H1 (cell line): ENCODE measurements around the gene ITGB5. TPM values are rescaled to one million over a fixed set of nuclear protein-coding genes. Genes with fewer than 3 reads are reported as not detected.

Source experiments
- CTCF ChIA-PET: fragments of 300-600 bp; sonication (Branson Sonifier 250); formaldehyde crosslinking; loops from one replicate; lab custom pipeline; 2021; ENCODE audit not compliant: partially characterized antibody; lab: Charles Lee
- POLR2A ChIA-PET: fragments of 300-600 bp; sonication (Branson Sonifier 250); formaldehyde crosslinking; loops from one replicate; lab custom pipeline; 2021; ENCODE audit warnings: inconsistent platforms; ENCODE audit not compliant: partially characterized antibody; lab: Charles Lee
- DNase-seq, 2 experiments: peaks; one replicate each; pipeline versions ENCODE4 v3.0.0 to v3.0.0-alpha.2; 2010 to 2022; ENCODE audit warnings: low spot score in 2 of 2, low read depth in 1 of 2, mixed read lengths in 1 of 2
- FAIRE-seq: peaks from 2 replicates; lab custom pipeline; 2011; peaks lifted over from hg19 to GRCh38; lab: Jason Lieb, UNC
- H2AFZ ChIP-seq: 2 replicates; pipeline ENCODE4 v1.8.1; 2012; ENCODE audit warnings: low read length, inconsistent platforms
- H2AK5ac ChIP-seq: 2 replicates; pipeline ENCODE4 v1.6.1; 2013; ENCODE audit warnings: low read depth, low read length
- H2BK120ac ChIP-seq: replicated peaks from 2 replicates; pipeline ENCODE3; 2013; ENCODE audit warnings: low read depth, low read length, inconsistent platforms
- H2BK12ac ChIP-seq: 2 replicates; pipeline ENCODE4 v1.6.1; 2013; ENCODE audit warnings: low read depth, low read length
- H2BK15ac ChIP-seq: 2 replicates; pipeline ENCODE4 v1.6.1; 2013; ENCODE audit warnings: low read length
- H2BK20ac ChIP-seq: 2 replicates; pipeline ENCODE4 v1.6.1; 2013; ENCODE audit warnings: low read length
- H2BK5ac ChIP-seq: 2 replicates; pipeline ENCODE4 v1.6.1; 2013; ENCODE audit warnings: low read depth, low read length
- H3K14ac ChIP-seq: 2 replicates; pipeline ENCODE4 v1.6.1; 2013; ENCODE audit warnings: inconsistent platforms; ENCODE audit not compliant: insufficient read length
- H3K18ac ChIP-seq: 2 replicates; pipeline ENCODE4 v1.6.1; 2013; ENCODE audit warnings: low read length; ENCODE audit errors: extremely low read depth
- H3K23ac ChIP-seq: 2 replicates; pipeline ENCODE4 v1.6.1; 2013; ENCODE audit warnings: inconsistent platforms; ENCODE audit not compliant: insufficient read length
- H3K23me2 ChIP-seq: 2 replicates; pipeline ENCODE4 v1.6.1; 2013; ENCODE audit warnings: low read depth, low read length
- H3K27ac ChIP-seq: 2 replicates; pipeline ENCODE4 v1.6.1; 2011; ENCODE audit warnings: low read depth, low read length, inconsistent platforms
- H3K27me3 ChIP-seq, 4 experiments: replicated peaks in 1 of 4; 1 replicate in 1 of 4; 2 replicates in 3 of 4; pipeline versions ENCODE4 v1.6.1 to v1.8.1; 2011 to 2013; ENCODE audit warnings: low read length in 3 of 4, mild to moderate bottlenecking in 3 of 4, inconsistent platforms in 2 of 4, mixed read lengths in 2 of 4, moderate library complexity in 1 of 4; ENCODE audit not compliant: control insufficient read depth in 3 of 4, insufficient read depth in 3 of 4; ENCODE audit errors: extremely low read depth in 1 of 4
- H3K36me3 ChIP-seq, 4 experiments: 2 replicates each; pipeline versions ENCODE4 v1.6.1 to v1.8.1; 2011 to 2013; ENCODE audit warnings: mild to moderate bottlenecking in 4 of 4, low read length in 3 of 4, moderate library complexity in 2 of 4, control low read depth in 1 of 4, inconsistent platforms in 1 of 4; ENCODE audit not compliant: insufficient read depth in 4 of 4, control insufficient read depth in 2 of 4
- H3K4ac ChIP-seq: replicated peaks from 2 replicates; pipeline ENCODE3; 2013; ENCODE audit warnings: low read length, low read depth, mixed read lengths, inconsistent platforms; ENCODE audit not compliant: insufficient read length
- H3K4me1 ChIP-seq, 4 experiments: replicated peaks in 1 of 4; 1 replicate in 1 of 4; 2 replicates in 3 of 4; pipeline versions ENCODE4 v1.6.1 to v1.8.1; 2011 to 2013; ENCODE audit warnings: low read length in 3 of 4, inconsistent platforms in 2 of 4, mixed read lengths in 1 of 4; ENCODE audit not compliant: insufficient read depth in 4 of 4, control insufficient read depth in 3 of 4
- H3K4me2 ChIP-seq, 2 experiments: 2 replicates each; pipeline versions ENCODE4 v1.6.1 to v1.8.1; 2011 to 2013; ENCODE audit warnings: low read depth in 2 of 2, low read length in 2 of 2, control low read depth in 1 of 2, inconsistent platforms in 1 of 2, mild to moderate bottlenecking in 1 of 2; ENCODE audit not compliant: insufficient read depth in 1 of 2
- H3K4me3 ChIP-seq, 4 experiments: fragments of 200-600, 300-600 bp in 1 of 4; sonication (generic), shearing (Covaris generic), sonication (Bioruptor Twin) in 1 of 4; 2 replicates each; pipeline versions ENCODE4 v1.5.1 to v1.8.1; 2011 to 2016; ENCODE audit warnings: low read length in 4 of 4, low read depth in 3 of 4, control low read depth in 2 of 4, inconsistent platforms in 2 of 4, mild to moderate bottlenecking in 2 of 4, mixed read lengths in 1 of 4, moderate library complexity in 1 of 4; ENCODE audit not compliant: insufficient read depth in 2 of 4; ENCODE audit errors: extremely low read depth in 1 of 4
- H3K56ac ChIP-seq: replicated peaks from 2 replicates; pipeline ENCODE3; 2013; ENCODE audit warnings: low read depth, mild to moderate bottlenecking, mixed read lengths, low read length, inconsistent platforms; ENCODE audit not compliant: insufficient read length
- H3K79me1 ChIP-seq: 2 replicates; pipeline ENCODE4 v1.6.1; 2013; ENCODE audit warnings: low read depth, low read length, control low read depth
- H3K79me2 ChIP-seq, 2 experiments: 2 replicates each; pipeline versions ENCODE4 v1.6.1 to v1.8.1; 2012 to 2013; ENCODE audit warnings: low read length in 2 of 2, mild to moderate bottlenecking in 2 of 2, inconsistent platforms in 1 of 2; ENCODE audit not compliant: insufficient read depth in 2 of 2, control insufficient read depth in 1 of 2
- H3K9ac ChIP-seq, 4 experiments: replicated peaks in 1 of 4; 1 replicate in 1 of 4; 2 replicates in 3 of 4; pipeline versions ENCODE4 v1.6.1 to v1.8.1; 2011 to 2013; ENCODE audit warnings: low read depth in 3 of 4, low read length in 3 of 4, control low read depth in 2 of 4, mild to moderate bottlenecking in 2 of 4, moderate library complexity in 2 of 4, inconsistent platforms in 1 of 4; ENCODE audit errors: extremely low read depth in 1 of 4
- H3K9me3 ChIP-seq, 2 experiments: 2 replicates each; pipeline versions ENCODE4 v1.6.1 to v1.8.1; 2012 to 2013; ENCODE audit warnings: mild to moderate bottlenecking in 2 of 2, moderate library complexity in 2 of 2, control low read depth in 1 of 2, inconsistent platforms in 1 of 2, low read depth in 1 of 2, low read length in 1 of 2, mixed read lengths in 1 of 2; ENCODE audit not compliant: insufficient read depth in 2 of 2
- H4K20me1 ChIP-seq, 2 experiments: replicated peaks in 1 of 2; 2 replicates each; pipeline versions ENCODE3 to v1.8.1; 2011 to 2013; ENCODE audit warnings: inconsistent platforms in 2 of 2, low read length in 2 of 2, mild to moderate bottlenecking in 1 of 2; ENCODE audit not compliant: insufficient read depth in 2 of 2, control insufficient read depth in 1 of 2
- H4K5ac ChIP-seq: 2 replicates; pipeline ENCODE4 v1.6.1; 2013; ENCODE audit warnings: low read length, low read depth, mixed read lengths, inconsistent platforms; ENCODE audit not compliant: insufficient read length
- H4K8ac ChIP-seq: 2 replicates; pipeline ENCODE4 v1.8.0; 2013; ENCODE audit warnings: mild to moderate bottlenecking, moderate library complexity, low read length, inconsistent platforms; ENCODE audit not compliant: insufficient read depth; ENCODE audit errors: extremely low read depth
- H4K91ac ChIP-seq: replicated peaks from 2 replicates; pipeline ENCODE3; 2013; ENCODE audit warnings: low read length, mixed read lengths, inconsistent platforms; ENCODE audit not compliant: insufficient read length
- KDM1A ChIP-seq: fragments of 200-600, 300-600 bp; sonication (generic); IDR thresholded peaks from 2 replicates; pipeline ENCODE4 v1.7.1; 2016; ENCODE audit warnings: mild to moderate bottlenecking, low read length, borderline replicate concordance
- NANOG ChIP-seq: IDR thresholded peaks from 2 replicates; pipeline ENCODE4 v1.6.1; 2011; ENCODE audit warnings: low read length, low read depth, mild to moderate bottlenecking, inconsistent platforms; ENCODE audit not compliant: insufficient read depth, poor library complexity, severe bottlenecking
- WGBS, 2 experiments: shearing (Covaris generic) in 1 of 2; methylation state at CpG; one replicate each; pipeline versions ENCODE4 v1.1.6 to v1.1.7; 2013 to 2015; ENCODE audit warnings: low lambda C conversion rate in 2 of 2, mixed read lengths in 2 of 2, inconsistent platforms in 1 of 2, low coverage in 1 of 2, missing lambda C conversion rate in 1 of 2; ENCODE audit not compliant: insufficient replicate concordance in 2 of 2, insufficient coverage in 1 of 2, insufficient read length in 1 of 2; ENCODE audit errors: extremely low coverage in 1 of 2, missing lambda C conversion rate in 1 of 2; 5-methylcytosine and 5-hydroxymethylcytosine counted together
- polyA plus RNA-seq, 7 experiments: library from polyadenylated mRNA; depleted of rRNA in 3 of 7; stranded (reverse) in 5 of 7; unstranded in 2 of 7; fragments of >200 nt in 5 of 7; fragments of 200-250 nt in 2 of 7; gene quantifications; 1 replicate in 5 of 7; 2 replicates in 1 of 7; 4 replicates in 1 of 7; pipeline versions ENCODE4 v1.2.1 to v1.2.3, GENCODE V29; 2011 to 2013; ENCODE audit warnings: missing spikeins in 2 of 7, mixed read lengths in 2 of 7
- total RNA-seq: library from RNA; stranded (reverse); fragmentation: NEBNext Ultra II Directional; extraction: Animal tissue kit (Norgen Biotek cat#: 25700); gene quantifications from 2 replicates; pipeline ENCODE4 v1.2.1, GENCODE V29; 2021

Gene ITGB5
- total and polyA plus RNA-seq, 2 of the 8 experiments (the other 6 are each of a cell fraction or from before 2014, with no cell fraction given): 101 to 268 TPM

DNA sequence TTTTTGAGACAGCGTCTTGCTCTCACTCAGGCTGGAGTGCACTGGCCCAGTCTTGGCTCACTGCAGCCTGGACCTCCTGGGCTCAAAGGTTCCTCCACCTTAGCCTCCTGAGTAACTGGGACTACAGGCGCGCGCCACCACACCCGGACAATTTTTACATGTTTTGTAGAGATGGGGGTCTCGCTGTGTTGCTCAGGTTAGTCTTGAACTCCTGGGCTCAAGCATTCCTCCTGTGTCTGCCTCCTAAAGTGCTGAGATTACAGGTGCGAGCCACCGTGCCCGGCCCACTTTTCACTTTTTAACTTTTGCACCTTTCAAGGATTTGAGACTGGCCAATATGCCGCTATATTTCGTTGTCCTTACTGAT, 750 bp upstream of the ITGB5 start:
- Histone ChIP-seq H3K79me1 (no peaks in the 10 kb centered on the region), H4K5ac (no peak overlapping the region), H4K20me1 (no peaks in the 10 kb centered on the region), H3K27ac (no peak overlapping the region; the same call in 1 of the 2 replicates), H3K4me2 (peak overlapping the region; percentile 81 to 93), H3K4ac (no peak overlapping the region), H2BK12ac (peak overlapping the region; percentile 99; the same call in 1 of the 2 replicates), H4K91ac (no peak overlapping the region), H3K14ac (no peak overlapping the region), H3K79me2 (peaks cover 0 to 28% of the 10 kb centered on the region in 2 experiments; a peak in 2 of 4 replicates), H3K36me3 (no peaks in the 10 kb centered on the region), H3K9me3 (no peaks in the 10 kb centered on the region), H2AK5ac (no peak overlapping the region; the same call in 1 of the 2 replicates), H3K23ac (no peak overlapping the region), H4K8ac (no peak overlapping the region), H3K23me2 (peaks cover 5% of the 10 kb centered on the region), H3K56ac (no peak overlapping the region), H3K4me3 (peak overlapping the region; percentile 52 to 88 (median 64)), H3K18ac (0 out of 2 replicates have a peak overlapping the region, but pooled peaks have one; percentile 17), H3K27me3 (no peaks in the 10 kb centered on the region), H2BK5ac (peak overlapping the region; percentile 96), H2BK15ac (no peak overlapping the region), H2BK120ac (no peak overlapping the region), H3K4me1 (peaks cover 4 to 34% (median 26%) of the 10 kb centered on the region in 4 experiments), H3K9ac (peak overlapping the region in 2 of 4 experiments; percentile 67 to 71; a peak in 1 of 7 replicates), H2BK20ac (no peak overlapping the region), H2AFZ (no peak overlapping the region)
- CTCF ChIA-PET: interaction anchor here (1.0 to 2.4 kb wide), 6 partner anchors 10 to 127 kb away, joined by 3 to 10 read pairs (median 6); no protein-coding TSS in a partner anchor
- POLR2A ChIA-PET: interaction anchor here (0.9 to 3.6 kb wide), 13 partner anchors 8 to 158 kb away, joined by 3 to 18 read pairs (median 3); partner anchors contain the start of gene UMPS
- FAIRE-seq (no peak), DNase-seq (no peak)
- WGBS, 2 experiments: 87% methylated on average over 10 of the region's 11 CpGs; no CpG with 5 or more reads in 1 of the 2 experiments
- peak; percentile 56; the same call in 1 of the 2 replicates for TF ChIP-seq KDM1A
- no peak for TF ChIP-seq NANOG
